SK-N-MC (cell line): ENCODE measurements around the gene PAXIP1.

Source experiments
- DNase-seq: peaks from one replicate; pipeline ENCODE4 v3.0.0-alpha.2; 2011; ENCODE audit warnings: low read depth, low spot score
- H3K27ac ChIP-seq: fragments of 200-600 bp; sonication (generic); 2 replicates; pipeline ENCODE4 v1.5.1; 2016; ENCODE audit warnings: mixed run types
- H3K36me3 ChIP-seq: fragments of 200-600 bp; sonication (generic); 2 replicates; pipeline ENCODE4 v1.6.1; 2017; ENCODE audit warnings: antibody characterized with exemption, low read length, mixed read lengths; ENCODE audit not compliant: insufficient read depth
- H3K4me3 ChIP-seq: fragments of 200-600 bp; sonication (generic); 2 replicates; pipeline ENCODE4 v1.5.1; 2016
- H3K9ac ChIP-seq: fragments of 200-600 bp; sonication (generic); 2 replicates; pipeline ENCODE4 v1.8.0; 2017; ENCODE audit warnings: mixed run types, mixed read lengths; ENCODE audit not compliant: insufficient read length
- H3K9me3 ChIP-seq: fragments of 200-600 bp; sonication (generic); 2 replicates; pipeline ENCODE4 v1.6.1; 2017; ENCODE audit warnings: low read depth, mild to moderate bottlenecking, antibody characterized with exemption, low read length, moderate library complexity, mixed read lengths
- EZH2 ChIP-seq: fragments of 200-600 bp; sonication (generic); IDR thresholded peaks from one replicate; pipeline ENCODE4 v1.6.1; 2017; ENCODE audit warnings: antibody characterized with exemption
- FOXP2 ChIP-seq: optimal IDR thresholded peaks from 2 replicates; pipeline ENCODE3; 2011; ENCODE audit warnings: mild to moderate bottlenecking, moderate library complexity; ENCODE audit not compliant: insufficient read depth; ENCODE audit errors: extremely low read length, control extremely low read depth
- POLR2AphosphoS5 ChIP-seq: IDR thresholded peaks from 2 replicates; pipeline ENCODE4 v1.6.1; 2012; ENCODE audit warnings: mild to moderate bottlenecking, low read depth, low read length, borderline replicate concordance

Gene PAXIP1

GRCh38 chr7:155020996-155021395, 18.1 kb upstream of the PAXIP1 start:
- DNase-seq, result no peak
- no peak overlapping the region for H3K4me3 ChIP-seq
- H3K9ac ChIP-seq, result no peak overlapping the region
- no peak overlapping the region for H3K27ac ChIP-seq
- no peaks in the 10 kb centered on the region for H3K36me3 ChIP-seq
- TF ChIP-seq EZH2 (no peak), POLR2AphosphoS5 (no peak), FOXP2 (no peak)
- H3K9me3 ChIP-seq, result no peaks in the 10 kb centered on the region

GRCh38 chr7:155017834-155018233, 14.9 kb upstream of the PAXIP1 start:
- TF ChIP-seq POLR2AphosphoS5, result no peak
- no peak for TF ChIP-seq EZH2
- TF ChIP-seq FOXP2, result no peak
- no peaks in the 10 kb centered on the region for H3K9me3 ChIP-seq
- no peaks in the 10 kb centered on the region for H3K36me3 ChIP-seq

GRCh38 chr7:155011086-155011485, 8.2 kb upstream of the PAXIP1 start:
- no peak for DNase-seq
- Histone ChIP-seq H3K9me3 (no peaks in the 10 kb centered on the region), H3K4me3 (no peak overlapping the region), H3K9ac (no peak overlapping the region), H3K36me3 (no peaks in the 10 kb centered on the region; the same call in 1 of the 2 replicates), H3K27ac (no peak overlapping the region)
- TF ChIP-seq EZH2 (no peak), FOXP2 (no peak), POLR2AphosphoS5 (no peak)

More at GRCh38 chr7:155017834-155018233, 14.9 kb upstream of the PAXIP1 start:
- no peak overlapping the region for H3K4me3 ChIP-seq
- no peak overlapping the region for H3K27ac ChIP-seq
- H3K9ac ChIP-seq, result no peak overlapping the region
- DNase-seq, result no peak

- H3K9me3 ChIP-seq, result no peaks in the 10 kb centered on the region
- no peak for TF ChIP-seq POLR2AphosphoS5
- TF ChIP-seq FOXP2, result no peak
- no peak for TF ChIP-seq EZH2
- no peak overlapping the region for H3K4me3 ChIP-seq
- no peak overlapping the region for H3K9ac ChIP-seq
- peaks cover 4% of the 10 kb centered on the region for H3K36me3 ChIP-seq
- H3K27ac ChIP-seq, result no peak overlapping the region
- no peak for DNase-seq
Measured at GRCh38 chr7:155009570-155010157, 6.7 kb upstream of the PAXIP1 start.

GRCh38 chr7:155007947-155008346, 5.0 kb upstream of the PAXIP1 start:
- no peak for DNase-seq
- H3K36me3 ChIP-seq, result peaks cover 4% of the 10 kb centered on the region
- TF ChIP-seq FOXP2 (peak; percentile 18), POLR2AphosphoS5 (no peak)

GRCh38 chr7:155003376-155004214, 671 bp upstream of the PAXIP1 start:
- H3K27ac ChIP-seq, result peak overlapping the region; percentile 90
- peak overlapping the region; percentile 93 for H3K9ac ChIP-seq
- H3K9me3 ChIP-seq, result no peaks in the 10 kb centered on the region
- peaks cover 6% of the 10 kb centered on the region for H3K36me3 ChIP-seq
- TF ChIP-seq FOXP2 (no peak), POLR2AphosphoS5 (peak; percentile 88)
- H3K4me3 ChIP-seq, result peak overlapping the region; percentile 97
- no peak for DNase-seq

More at GRCh38 chr7:155007947-155008346, 5.0 kb upstream of the PAXIP1 start:
- Histone ChIP-seq H3K9me3 (no peaks in the 10 kb centered on the region), H3K9ac (no peak overlapping the region), H3K27ac (no peak overlapping the region), H3K4me3 (no peak overlapping the region)

GRCh38 chr7:155002411-155003091, 373 bp downstream of the PAXIP1 start:
- Histone ChIP-seq H3K9me3 (no peaks in the 10 kb centered on the region), H3K36me3 (peaks cover 14% of the 10 kb centered on the region), H3K27ac (no peak overlapping the region), H3K4me3 (peak overlapping the region; percentile 89), H3K9ac (peak overlapping the region; percentile 82)
- DNase-seq, result no peak
- TF ChIP-seq POLR2AphosphoS5 (no peak), FOXP2 (no peak), EZH2 (no peak)

GRCh38 chr7:155001756-155002410, 1.0 kb downstream of the PAXIP1 start:
- H3K27ac ChIP-seq, result no peak overlapping the region
- H3K9ac ChIP-seq, result peak overlapping the region; percentile 82
- no peaks in the 10 kb centered on the region for H3K9me3 ChIP-seq
- TF ChIP-seq POLR2AphosphoS5 (no peak), FOXP2 (no peak)
- peaks cover 20% of the 10 kb centered on the region for H3K36me3 ChIP-seq
- H3K4me3 ChIP-seq, result peak overlapping the region; percentile 89
- no peak for DNase-seq
